Liver (tissue), 9 donors: ENCODE measurements around the gene SDF2. TPM values are rescaled to one million over a fixed set of nuclear protein-coding genes. Genes with fewer than 3 reads are reported as not detected.
A peak's percentile ranks its signal among the peaks of the same experiment; 100 is the strongest.

Source experiments
- DNase-seq: peaks from one replicate; pipeline ENCODE4 v3.0.0-alpha.2; 2017; ENCODE audit warnings: low spot score
- H3K27ac ChIP-seq, 2 donors: one replicate each; pipeline ENCODE4 v1.7.0; 2013; ENCODE audit warnings: inconsistent platforms in 2 of 2, low read length in 2 of 2, control low read depth in 1 of 2, low read depth in 1 of 2, mild to moderate bottlenecking in 1 of 2
- H3K27me3 ChIP-seq, 4 donors: one replicate each; pipeline versions ENCODE4 v1.6.1 to v1.7.0; 2013; ENCODE audit warnings: low read length in 3 of 4, inconsistent platforms in 1 of 4, mild to moderate bottlenecking in 1 of 4, moderate library complexity in 1 of 4; ENCODE audit not compliant: control insufficient read depth in 4 of 4, insufficient read depth in 4 of 4
- H3K36me3 ChIP-seq, 4 donors: one replicate each; pipeline versions ENCODE4 v1.6.1 to v1.7.0; 2013; ENCODE audit warnings: low read length in 3 of 4, mild to moderate bottlenecking in 3 of 4, low read depth in 1 of 4, moderate library complexity in 1 of 4; ENCODE audit not compliant: control insufficient read depth in 4 of 4, insufficient read depth in 3 of 4
- H3K4me1 ChIP-seq, 4 donors: one replicate each; pipeline versions ENCODE4 v1.6.1 to v1.7.0; 2013; ENCODE audit warnings: low read length in 3 of 4, mild to moderate bottlenecking in 3 of 4, moderate library complexity in 1 of 4; ENCODE audit not compliant: control insufficient read depth in 4 of 4, insufficient read depth in 4 of 4
- H3K4me3 ChIP-seq, 3 donors: one replicate each; pipeline versions ENCODE4 v1.6.1 to v1.7.0; 2013; ENCODE audit warnings: low read length in 3 of 3, control low read depth in 1 of 3, low read depth in 1 of 3, mild to moderate bottlenecking in 1 of 3
- H3K9ac ChIP-seq, 2 donors: one replicate each; pipeline ENCODE4 v1.7.0; 2013; ENCODE audit warnings: low read length in 2 of 2, mild to moderate bottlenecking in 2 of 2, moderate library complexity in 2 of 2, control low read depth in 1 of 2, low read depth in 1 of 2
- H3K9me3 ChIP-seq, 4 donors: one replicate each; pipeline versions ENCODE4 v1.6.1 to v1.7.0; 2013; ENCODE audit warnings: low read length in 3 of 4; ENCODE audit not compliant: control insufficient read depth in 4 of 4
- ATF3 ChIP-seq: IDR thresholded peaks from 2 replicates; pipeline ENCODE4 v1.6.1; 2016; ENCODE audit warnings: antibody characterized with exemption
- FOXA2 ChIP-seq: IDR thresholded peaks from 2 replicates; pipeline ENCODE4 v1.6.1; 2016; ENCODE audit warnings: antibody characterized with exemption
- GABPA ChIP-seq, 2 donors: IDR thresholded peaks in 1 of 2; conservative IDR thresholded peaks in 1 of 2; 2 replicates each; pipeline ENCODE4 v1.6.1; 2016; ENCODE audit warnings: antibody characterized with exemption in 2 of 2, mild to moderate bottlenecking in 1 of 2, moderate library complexity in 1 of 2
- HNF4A ChIP-seq, 2 donors: conservative IDR thresholded peaks; 2 replicates each; pipeline ENCODE4 v1.6.1; 2016; ENCODE audit warnings: antibody characterized with exemption in 2 of 2, mild to moderate bottlenecking in 2 of 2
- HNF4G ChIP-seq: IDR thresholded peaks from 2 replicates; pipeline ENCODE4 v1.6.1; 2016; ENCODE audit warnings: antibody characterized with exemption
- REST ChIP-seq: IDR thresholded peaks from 2 replicates; pipeline ENCODE4 v1.6.1; 2016; ENCODE audit warnings: antibody characterized with exemption, mild to moderate bottlenecking
- RXRA ChIP-seq, 2 donors: IDR thresholded peaks; 2 replicates each; pipeline ENCODE4 v1.6.1; 2017 to 2018; ENCODE audit warnings: antibody characterized with exemption in 2 of 2, mild to moderate bottlenecking in 1 of 2
- SP1 ChIP-seq: IDR thresholded peaks from 2 replicates; pipeline ENCODE4 v1.6.1; 2018; ENCODE audit warnings: antibody characterized with exemption, mild to moderate bottlenecking
- ZBTB33 ChIP-seq: IDR thresholded peaks from 2 replicates; pipeline ENCODE4 v1.6.1; 2016; ENCODE audit warnings: antibody characterized with exemption
- WGBS: extraction: QIAGEN DNeasy Blood & Tissue Kit; methylation state at CpG from one replicate; pipeline ENCODE4 v1.1.7; 2013; 5-methylcytosine and 5-hydroxymethylcytosine counted together
- polyA plus RNA-seq, 2 donors: library from polyadenylated mRNA; stranded (reverse) in 1 of 2; unstranded in 1 of 2; fragments of 200-250 nt in 1 of 2; fragments of >200 nt in 1 of 2; fragmentation: Nextera tagmentation in 1 of 2; extraction: Ambion mirVana in 1 of 2; gene quantifications; one replicate each; pipeline versions ENCODE4 v1.2.1 to v1.2.3, GENCODE V29; 2013 to 2015
- total RNA-seq, 2 donors: library from RNA; depleted of rRNA; stranded (reverse); fragments of >200 nt; gene quantifications; one replicate each; pipeline ENCODE4 v1.2.3, GENCODE V29; 2014
- donor health status: healthy.
- donor health status: healthy.
- donor health status: healthy.
- donor health status: healthy.
- donor health status: healthy.

The SDF2 gene
- total and polyA plus RNA-seq, 4 donors, result 24.1 to 38.9 (median 28.0) TPM

- no peaks in the 10 kb centered on the region for H3K27me3 ChIP-seq
- TF ChIP-seq HNF4G (no peak), FOXA2 (no peak), GABPA (IDR thresholded peaks at IDR 0.05 in 1 of 2, conservative IDR thresholded peaks at IDR 0.05 in 1 of 2) (no peak), ZBTB33 (no peak)
- no peaks in the 10 kb centered on the region for H3K4me1 ChIP-seq
- H3K27ac ChIP-seq, result no peak overlapping the region
- H3K4me3 ChIP-seq, result no peak overlapping the region
- no peak for DNase-seq
- no peaks in the 10 kb centered on the region for H3K9me3 ChIP-seq
- peaks cover 16 to 87% (median 79%) of the 10 kb centered on the region in 4 donors for H3K36me3 ChIP-seq
- no peak overlapping the region for H3K9ac ChIP-seq
- 94% methylated on average over 14 of the region's 14 CpGs for WGBS
Measured at GRCh38 chr17:28634206-28634865, 27.4 kb downstream of the SDF2 start.

- 40% methylated on average over 4 of the region's 4 CpGs for WGBS
- no peak for DNase-seq
- no peak for TF ChIP-seq ATF3
- peak; percentile 20 to 22 for TF ChIP-seq RXRA (IDR thresholded peaks at IDR 0.05)
- peak; percentile 56 to 74 for TF ChIP-seq HNF4A (conservative IDR thresholded peaks at IDR 0.05)
- peak; percentile 44 for TF ChIP-seq SP1
Measured at GRCh38 chr17:28626818-28627217, 34.9 kb downstream of the SDF2 start.

GRCh38 chr17:28624148-28624547 lies 37.6 kb downstream of the SDF2 start:
- H3K9me3 ChIP-seq, result no peaks in the 10 kb centered on the region
- no peak for DNase-seq
- no peaks in the 10 kb centered on the region for H3K27me3 ChIP-seq
- peaks cover 11 to 40% (median 33%) of the 10 kb centered on the region in 4 donors for H3K4me1 ChIP-seq
- H3K4me3 ChIP-seq, result no peak overlapping the region
- peaks cover 0 to 34% (median 32%) of the 10 kb centered on the region in 4 donors for H3K36me3 ChIP-seq
- H3K27ac ChIP-seq, result peak overlapping the region; percentile 58 to 86
- no peak overlapping the region for H3K9ac ChIP-seq
- peak in 1 of 2 donors; percentile 10 for TF ChIP-seq RXRA (IDR thresholded peaks at IDR 0.05)
- no peak for TF ChIP-seq REST
- WGBS, result 62% methylated on average over 2 of the region's 2 CpGs

More at GRCh38 chr17:28626818-28627217, 34.9 kb downstream of the SDF2 start:
- H3K4me3 ChIP-seq, result no peak overlapping the region
- H3K4me1 ChIP-seq, result peaks cover 8 to 27% (median 23%) of the 10 kb centered on the region in 4 donors
- no peaks in the 10 kb centered on the region for H3K9me3 ChIP-seq
- H3K9ac ChIP-seq, result no peak overlapping the region
- peak overlapping the region; percentile 15 to 56 for H3K27ac ChIP-seq
- H3K36me3 ChIP-seq, result peaks cover 2 to 30% (median 29%) of the 10 kb centered on the region in 4 donors
- no peaks in the 10 kb centered on the region for H3K27me3 ChIP-seq
